ENCODE data around the gene LAMB3. TPM values are rescaled to one million over a fixed set of nuclear protein-coding genes. Genes with fewer than 3 reads are reported as not detected.

LAMB3 gene
- polyA plus RNA-seq, 1 of the 3 experiments (the other 2 are of a cell fraction) = 18.0 TPM

GRCh38 chr1:209643285-209644020 is 8.8 kb downstream of the LAMB3 start:
- Histone ChIP-seq H3K36me3 (replicated peaks in 1 of 2; ENCODE audit: control insufficient read depth in 1 of 2, insufficient read depth in 2 of 2, low read length in 1 of 2) (no peaks in the 10 kb centered on the region), H3K9me2 (no peaks in the 10 kb centered on the region), H3K9me3 (no peaks in the 10 kb centered on the region), H3K4me2 (peak overlapping the region; percentile 24; the same call in 1 of the 2 replicates), H3K9ac (no peak overlapping the region), H3K79me2 (ENCODE audit: insufficient read depth) (no peaks in the 10 kb centered on the region; the same call in 1 of the 2 replicates), H3K4me1 (ENCODE audit: control insufficient read depth in 1 of 2, insufficient read depth in 2 of 2, low read depth in 1 of 2, low read length in 1 of 2) (peaks cover 33 to 45% of the 10 kb centered on the region in 2 experiments), H3K4me3 (ENCODE audit: low read depth in 2 of 2, low read length in 1 of 2) (no peak overlapping the region), H4K20me1 (ENCODE audit: insufficient read depth) (no peaks in the 10 kb centered on the region), H2AFZ (ENCODE audit: low read depth) (no peak overlapping the region), H3K27ac (ENCODE audit: low read depth in 2 of 2, low read length in 1 of 2) (peak overlapping the region; percentile 71 to 86; a peak in 3 of 4 replicates), H3F3A (replicated peaks; ENCODE audit: insufficient read depth) (peaks cover 7% of the 10 kb centered on the region), H3K27me3 (ENCODE audit: insufficient read depth) (no peaks in the 10 kb centered on the region)
- POLR2A ChIA-PET = no interaction called here
- WGBS (ENCODE audit: low lambda C conversion rate) = 39% methylated on average over 2 of the region's 2 CpGs
- no peak for DNase-seq
- TF ChIP-seq TCF12 (IDR thresholded peaks at IDR 0.05) (peak; percentile 41; the same call in 1 of the 2 replicates), PBX3 (IDR thresholded peaks at IDR 0.05) (peak; percentile 48), EP300 (IDR thresholded peaks at IDR 0.05; ENCODE audit: borderline replicate concordance in 1 of 2, low read depth in 1 of 2, low read length in 1 of 2) (0 out of 4 replicates have a peak, but pooled peaks of 1 of the 2 experiments have one; percentile 11), RXRA (IDR thresholded peaks at IDR 0.05; ENCODE audit: borderline replicate concordance, low read depth) (peak; percentile 75; the same call in 1 of the 2 replicates), NFIC (IDR thresholded peaks at IDR 0.05; ENCODE audit: borderline replicate concordance) (peak; percentile 60), FOSL2 (IDR thresholded peaks at IDR 0.05; ENCODE audit: borderline replicate concordance, low read depth) (no peak), GATA2 (CRISPR knock-in tag; IDR thresholded peaks at IDR 0.05) (no peak)
- CTCF ChIA-PET = interaction anchor here (0.7 to 3.7 kb wide), 8 partner anchors 13 to 77 kb away, joined by 3 to 16 read pairs (median 4); no protein-coding TSS in a partner anchor

GRCh38 chr1:209642816-209643215 is 9.4 kb downstream of the LAMB3 start:
- DNase-seq = no peak
- WGBS (ENCODE audit: low lambda C conversion rate) = 51% methylated on average over 3 of the region's 3 CpGs
- TF ChIP-seq ZBTB33 (IDR thresholded peaks at IDR 0.05; ENCODE audit: borderline replicate concordance, low read depth) (no peak), JUND (IDR thresholded peaks at IDR 0.05) (no peak)
- Histone ChIP-seq H3K27me3 (ENCODE audit: insufficient read depth) (no peaks in the 10 kb centered on the region), H3K27ac (ENCODE audit: low read depth in 2 of 2, low read length in 1 of 2) (peak overlapping the region; percentile 71 to 86; a peak in 3 of 4 replicates), H4K20me1 (ENCODE audit: insufficient read depth) (no peaks in the 10 kb centered on the region), H3K9me2 (no peaks in the 10 kb centered on the region), H3K4me2 (0 out of 2 replicates have a peak overlapping the region, but pooled peaks have one; percentile 24), H3K9ac (no peak overlapping the region), H3F3A (replicated peaks; ENCODE audit: insufficient read depth) (peaks cover 3% of the 10 kb centered on the region), H3K4me3 (ENCODE audit: low read depth in 2 of 2, low read length in 1 of 2) (no peak overlapping the region), H3K4me1 (ENCODE audit: control insufficient read depth in 1 of 2, insufficient read depth in 2 of 2, low read depth in 1 of 2, low read length in 1 of 2) (peaks cover 31 to 38% of the 10 kb centered on the region in 2 experiments), H2AFZ (ENCODE audit: low read depth) (no peak overlapping the region), H3K79me2 (ENCODE audit: insufficient read depth) (no peaks in the 10 kb centered on the region; the same call in 1 of the 2 replicates), H3K9me3 (no peaks in the 10 kb centered on the region), H3K36me3 (replicated peaks in 1 of 2; ENCODE audit: control insufficient read depth in 1 of 2, insufficient read depth in 2 of 2, low read length in 1 of 2) (peaks cover 0 to 5% of the 10 kb centered on the region in 2 experiments)
- ChIA-PET CTCF (interaction anchor here (0.7 to 3.7 kb wide), 8 partner anchors 12 to 77 kb away, joined by 3 to 16 read pairs (median 4); no protein-coding TSS in a partner anchor), POLR2A (no interaction called here)
